Measurements from ENCODE around the gene CXCL13. TPM values are rescaled to one million over a fixed set of nuclear protein-coding genes. Genes with fewer than 3 reads are reported as not detected.

The CXCL13 gene
- total RNA-seq, 4 donors from 2014 or later = 0.34 TPM; not detected in 3

- TF ChIP-seq POLR2A (IDR thresholded peaks at IDR 0.05) (no peak), CTCF (IDR thresholded peaks at IDR 0.05) (no peak)
Observed at GRCh38 chr4:77586951-77587383, 18.7 kb upstream of the CXCL13 start.

DNA sequence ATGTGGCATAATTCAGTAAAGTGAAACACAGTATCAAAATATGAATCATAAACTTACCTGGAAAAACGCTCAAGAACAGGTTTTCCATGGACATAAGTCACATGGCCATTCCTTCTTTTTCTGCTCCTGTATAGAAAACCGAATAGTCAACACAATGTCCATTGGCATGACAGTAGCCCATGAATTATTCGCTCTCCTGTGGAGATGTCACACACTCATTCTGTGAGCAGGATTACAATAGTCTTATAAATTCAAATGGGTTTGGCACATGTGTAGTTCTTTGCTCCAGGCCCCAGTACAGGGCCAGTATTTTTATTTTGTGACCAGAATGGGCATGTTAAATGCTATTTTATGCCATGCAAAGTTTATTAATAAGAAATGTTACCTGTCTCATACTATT lies 15.1 kb upstream of the CXCL13 start:
- WGBS, 2 donors = 67 to 76% methylated on average over 3 of the region's 3 CpGs
- DNase-seq (ENCODE audit: low spot score in 2 of 2) = no peak
- TF ChIP-seq CTCF (IDR thresholded peaks at IDR 0.05) (no peak), POLR2A (IDR thresholded peaks at IDR 0.05) (no peak)
- H3K4me3 ChIP-seq (ENCODE audit: low read depth, poor library complexity, severe bottlenecking) = no peak overlapping the region
- intact Hi-C loops (cut with DNase I; ENCODE audit: low total_unique reads) = loop anchor here (10.0 kb wide), 1 partner anchor 206 kb away; no protein-coding TSS in a partner anchor

More at GRCh38 chr4:77586951-77587383, 18.7 kb upstream of the CXCL13 start:
- DNase-seq (ENCODE audit: low spot score in 2 of 2) = no peak
- WGBS, 2 donors = 46 to 53% methylated on average over 6 of the region's 6 CpGs
- intact Hi-C loops (cut with DNase I; ENCODE audit: low total_unique reads) = no loop called here
- no peak overlapping the region for H3K4me3 ChIP-seq (ENCODE audit: low read depth, poor library complexity, severe bottlenecking)

GRCh38 chr4:77591532-77591931 lies 14.1 kb upstream of the CXCL13 start:
- intact Hi-C loops (cut with DNase I; ENCODE audit: low total_unique reads) = loop anchor here (10.0 kb wide), 1 partner anchor 207 kb away; no protein-coding TSS in a partner anchor
- no peak for TF ChIP-seq CTCF (IDR thresholded peaks at IDR 0.05)
- WGBS, 2 donors = 89 to 93% methylated on average over 1 of the region's 1 CpG
- no peak for DNase-seq (ENCODE audit: low spot score in 2 of 2)
- H3K4me3 ChIP-seq (ENCODE audit: low read depth, poor library complexity, severe bottlenecking) = no peak overlapping the region

DNA sequence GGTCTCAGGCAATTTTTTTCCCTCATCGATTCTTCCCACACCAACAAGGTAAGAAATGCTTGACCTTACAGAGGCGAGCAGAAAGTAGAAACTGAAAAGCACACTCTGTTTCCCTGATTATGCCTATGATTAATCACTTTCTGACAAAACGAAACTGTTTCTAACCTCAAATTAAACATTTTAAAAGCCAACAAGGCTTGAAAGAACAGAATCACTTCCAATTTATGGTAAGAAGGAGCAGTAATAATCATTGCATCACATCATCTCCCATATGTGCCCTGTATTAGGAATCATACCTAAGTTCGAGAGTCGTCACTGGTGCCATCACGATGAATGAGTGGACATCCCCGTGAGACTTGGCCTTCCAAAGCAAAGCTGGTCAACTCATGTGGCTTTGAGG lies 12.5 kb upstream of the CXCL13 start:
- no peak overlapping the region for H3K4me3 ChIP-seq (ENCODE audit: low read depth, poor library complexity, severe bottlenecking)
- intact Hi-C loops (cut with DNase I; ENCODE audit: low total_unique reads) = loop anchor here (10.0 kb wide), 1 partner anchor 208 kb away; no protein-coding TSS in a partner anchor
- no peak for DNase-seq (ENCODE audit: low spot score in 2 of 2)
- TF ChIP-seq CTCF (IDR thresholded peaks at IDR 0.05) (no peak), POLR2A (IDR thresholded peaks at IDR 0.05) (no peak)
- 75 to 77% methylated on average over 7 of the region's 7 CpGs for WGBS, 2 donors

DNA sequence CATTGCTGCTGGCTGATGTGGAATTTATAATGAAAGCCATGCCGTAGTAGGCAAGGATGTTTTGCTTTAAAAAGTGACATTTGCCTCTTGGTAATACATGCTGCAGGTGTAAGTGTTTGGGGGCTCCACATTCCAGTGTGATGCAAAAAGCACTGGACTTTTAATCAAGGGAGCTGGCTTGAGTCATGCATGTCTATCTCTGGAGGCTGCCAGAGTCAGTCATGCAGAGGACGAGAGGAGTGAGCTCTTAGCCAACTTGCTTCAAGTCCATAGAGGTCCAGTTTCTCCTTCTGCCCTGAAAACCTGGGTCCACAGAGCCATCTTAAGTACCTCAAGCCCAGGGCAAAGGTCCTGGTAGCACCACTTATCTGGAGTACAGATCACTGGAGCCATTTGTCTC lies 11.6 kb upstream of the CXCL13 start:
- intact Hi-C loops (cut with DNase I; ENCODE audit: low total_unique reads) = loop anchor here (10.0 kb wide), 1 partner anchor 209 kb away; no protein-coding TSS in a partner anchor
- DNase-seq (ENCODE audit: low spot score in 2 of 2) = no peak
- 53 to 83% methylated on average over 2 of the region's 2 CpGs for WGBS, 2 donors
- TF ChIP-seq CTCF (IDR thresholded peaks at IDR 0.05) (no peak), POLR2A (IDR thresholded peaks at IDR 0.05) (no peak)
- no peak overlapping the region for H3K4me3 ChIP-seq (ENCODE audit: low read depth, poor library complexity, severe bottlenecking)

Data from lower leg skin (tissue), 4 donors.